Measurements from ENCODE around the gene ST3GAL3. TPM values are rescaled to one million over a fixed set of nuclear protein-coding genes. Genes with fewer than 3 reads are reported as not detected.

ST3GAL3 gene
- total and polyA plus RNA-seq, 10 of the 15 experiments (the other 5 are each of a cell fraction or from before 2014, with no cell fraction given), result 1.2 to 19.3 (median 11.0) TPM

DNA sequence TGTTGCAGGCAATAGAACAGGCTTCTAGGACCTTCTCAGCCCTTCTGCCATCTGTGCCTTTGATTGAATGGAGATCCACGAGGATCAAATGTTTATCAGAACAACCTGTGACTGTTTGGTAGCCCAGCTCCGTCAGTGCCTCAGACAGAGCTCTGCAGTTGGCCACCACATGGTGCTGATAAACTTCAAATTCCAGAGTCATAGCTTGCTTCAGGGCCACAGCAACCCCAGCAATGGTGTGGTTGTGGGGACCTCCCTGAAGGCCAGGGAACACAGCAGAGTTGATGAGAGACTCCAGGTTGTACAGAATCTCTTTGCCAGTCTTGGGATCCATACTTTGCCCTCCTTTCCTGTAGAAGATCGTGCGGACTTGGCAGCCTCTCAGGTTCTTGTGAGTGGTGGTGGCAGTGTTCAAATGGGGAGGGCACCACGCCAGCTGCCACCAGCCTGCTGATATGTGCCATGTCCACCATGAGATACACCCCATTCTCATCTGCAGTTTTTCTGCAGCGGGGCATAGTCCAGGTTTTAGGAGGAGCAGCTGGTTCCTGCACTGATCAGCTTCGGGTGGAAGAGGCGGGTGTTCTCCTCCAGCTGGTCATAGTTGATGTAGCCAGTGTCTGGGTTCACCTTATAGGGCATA, 143.4 kb downstream of the ST3GAL3 start (continued):
- TF ChIP-seq RB1 (IDR thresholded peaks at IDR 0.05; ENCODE audit: borderline replicate concordance), result no peak

GRCh38 chr1:43851561-43852338, 144.4 kb downstream of the ST3GAL3 start:
- WGBS (ENCODE audit: insufficient coverage, insufficient replicate concordance, low lambda C conversion rate, missing lambda C conversion rate), result 85% methylated on average over 17 of the region's 17 CpGs
- no peak for FAIRE-seq
- RAD21 ChIA-PET (ENCODE audit: unreplicated experiment), result interaction anchor here (2.2 to 3.0 kb wide), 2 partner anchors 84 to 88 kb away, joined by 24 read pairs; no protein-coding TSS in a partner anchor

More at GRCh38 chr1:43851561-43852338, 144.4 kb downstream of the ST3GAL3 start:
- ATAC-seq, result no peak
- Histone ChIP-seq H3K9ac (ENCODE audit: control insufficient read depth, insufficient read depth, low read length) (no peak overlapping the region), H3K4me1 (ENCODE audit: control insufficient read depth, insufficient read depth, low read length) (peaks cover 13% of the 10 kb centered on the region), H3K27ac (ENCODE audit: control insufficient read depth, insufficient read depth) (no peak overlapping the region), H3K79me2 (ENCODE audit: control insufficient read depth, insufficient read depth, low read length) (no peaks in the 10 kb centered on the region), H3K4me2 (ENCODE audit: control insufficient read depth, insufficient read depth) (no peak overlapping the region), H3K9me3 (replicated peaks; ENCODE audit: control insufficient read depth, insufficient read depth, low read length) (no peaks in the 10 kb centered on the region), H3K4me3 (no peak overlapping the region), H2AFZ (ENCODE audit: control insufficient read depth, low read depth, low read length) (no peak overlapping the region), H3K27me3 (replicated peaks in 1 of 2; ENCODE audit: control insufficient read depth in 2 of 2, insufficient read depth in 2 of 2, low read length in 1 of 2) (no peaks in the 10 kb centered on the region), H3K36me3 (ENCODE audit: control insufficient read depth in 2 of 2, insufficient read depth in 2 of 2, low read length in 1 of 2) (no peaks in the 10 kb centered on the region), H4K20me1 (ENCODE audit: control insufficient read depth, insufficient read depth) (no peaks in the 10 kb centered on the region)
- SMC1A ChIA-PET (ENCODE audit: uncharacterized antibody, unreplicated experiment), result interaction anchor here (1.1 to 2.8 kb wide), 2 partner anchors 13 to 88 kb away, joined by 3 to 19 read pairs; no protein-coding TSS in a partner anchor
- POLR2A ChIA-PET, result no interaction called here
- in situ Hi-C loops (cut with MboI) (no loop called here), intact Hi-C loops (cut with micrococcal nuclease; ENCODE audit: unreplicated experiment) (no loop called here)
- DNase-seq (ENCODE audit: low read depth, low spot score), result no peak
- TF ChIP-seq NFXL1 (IDR thresholded peaks at IDR 0.05; ENCODE audit: borderline replicate concordance) (no peak), EED (IDR thresholded peaks at IDR 0.05; ENCODE audit: low read depth) (no peak), KLF5 (IDR thresholded peaks at IDR 0.05; ENCODE audit: partially characterized antibody) (no peak), STAT1 (conservative IDR thresholded peaks at IDR 0.05) (no peak), ELK1 (IDR thresholded peaks at IDR 0.05; ENCODE audit: low read depth, low read length) (no peak), NFIC (IDR thresholded peaks at IDR 0.05; ENCODE audit: low read depth, low read length) (no peak), RUNX3 (IDR thresholded peaks at IDR 0.05; ENCODE audit: low read length) (no peak), MTA2 (IDR thresholded peaks at IDR 0.05; ENCODE audit: low read depth) (no peak), ETV6 (conservative IDR thresholded peaks at IDR 0.05 in 1 of 2, IDR thresholded peaks at IDR 0.05 in 1 of 2; ENCODE audit: borderline replicate concordance in 1 of 2, low read depth in 1 of 2) (no peak)
- TF ChIP-seq, protein P1, sequence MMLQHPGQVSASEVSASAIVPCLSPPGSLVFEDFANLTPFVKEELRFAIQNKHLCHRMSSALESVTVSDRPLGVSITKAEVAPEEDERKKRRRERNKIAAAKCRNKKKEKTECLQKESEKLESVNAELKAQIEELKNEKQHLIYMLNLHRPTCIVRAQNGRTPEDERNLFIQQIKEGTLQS (IDR thresholded peaks at IDR 0.05; ENCODE audit: borderline replicate concordance, extremely low read depth, low read depth, low read length), result no peak
- TF ChIP-seq, protein P2, sequence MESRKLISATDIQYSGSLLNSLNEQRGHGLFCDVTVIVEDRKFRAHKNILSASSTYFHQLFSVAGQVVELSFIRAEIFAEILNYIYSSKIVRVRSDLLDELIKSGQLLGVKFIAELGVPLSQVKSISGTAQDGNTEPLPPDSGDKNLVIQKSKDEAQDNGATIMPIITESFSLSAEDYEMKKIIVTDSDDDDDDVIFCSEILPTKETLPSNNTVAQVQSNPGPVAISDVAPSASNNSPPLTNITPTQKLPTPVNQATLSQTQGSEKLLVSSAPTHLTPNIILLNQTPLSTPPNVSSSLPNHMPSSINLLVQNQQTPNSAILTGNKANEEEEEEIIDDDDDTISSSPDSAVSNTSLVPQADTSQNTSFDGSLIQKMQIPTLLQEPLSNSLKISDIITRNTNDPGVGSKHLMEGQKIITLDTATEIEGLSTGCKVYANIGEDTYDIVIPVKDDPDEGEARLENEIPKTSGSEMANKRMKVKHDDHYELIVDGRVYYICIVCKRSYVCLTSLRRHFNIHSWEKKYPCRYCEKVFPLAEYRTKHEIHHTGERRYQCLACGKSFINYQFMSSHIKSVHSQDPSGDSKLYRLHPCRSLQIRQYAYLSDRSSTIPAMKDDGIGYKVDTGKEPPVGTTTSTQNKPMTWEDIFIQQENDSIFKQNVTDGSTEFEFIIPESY (IDR thresholded peaks at IDR 0.05), result no peak
- CTCF ChIA-PET, result interaction anchor here (3.0 kb wide), 1 partner anchor 88 kb away, joined by 17 read pairs; no protein-coding TSS in a partner anchor
- no TSS peak for BruUV-seq (replicated peaks)

Measured in GM12878 (cell line).